ENCODE results near the gene CSRNP2.
A peak's percentile ranks its signal among the peaks of the same experiment; 100 is the strongest.

DNA sequence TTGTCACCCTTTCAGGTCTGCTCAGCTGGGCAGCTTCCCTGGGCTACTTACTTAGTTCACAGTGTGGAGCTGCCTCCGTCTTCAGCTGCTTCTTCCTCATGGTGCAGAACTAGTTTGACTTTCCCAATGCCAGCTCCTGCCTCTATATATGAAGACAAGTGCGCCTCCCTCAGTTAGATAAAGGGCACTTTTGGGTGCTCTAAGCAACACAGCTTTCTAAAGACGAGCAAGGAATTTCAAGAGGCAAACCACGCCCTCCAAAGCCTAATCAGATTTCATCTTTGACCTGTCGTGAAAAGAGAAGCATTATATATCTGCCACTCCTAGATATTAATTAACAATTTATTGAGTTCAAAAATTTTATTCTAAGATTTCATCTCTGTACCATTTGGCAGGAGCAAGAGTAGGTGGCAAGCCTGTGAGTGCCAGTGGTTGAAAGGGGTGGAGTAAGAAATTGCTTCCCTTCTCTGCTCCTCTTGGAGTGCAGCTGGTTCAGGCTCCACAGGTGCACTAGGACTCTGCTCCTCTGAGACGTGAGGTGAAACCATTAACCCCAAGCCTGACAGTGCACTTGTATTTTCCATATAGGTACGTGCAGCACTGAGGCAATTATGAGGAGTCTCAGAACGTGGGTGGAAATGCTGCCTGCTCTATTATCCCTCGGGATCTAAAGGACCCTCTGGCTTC is 55.1 kb downstream of the CSRNP2 start:
- TF ChIP-seq, protein P1, sequence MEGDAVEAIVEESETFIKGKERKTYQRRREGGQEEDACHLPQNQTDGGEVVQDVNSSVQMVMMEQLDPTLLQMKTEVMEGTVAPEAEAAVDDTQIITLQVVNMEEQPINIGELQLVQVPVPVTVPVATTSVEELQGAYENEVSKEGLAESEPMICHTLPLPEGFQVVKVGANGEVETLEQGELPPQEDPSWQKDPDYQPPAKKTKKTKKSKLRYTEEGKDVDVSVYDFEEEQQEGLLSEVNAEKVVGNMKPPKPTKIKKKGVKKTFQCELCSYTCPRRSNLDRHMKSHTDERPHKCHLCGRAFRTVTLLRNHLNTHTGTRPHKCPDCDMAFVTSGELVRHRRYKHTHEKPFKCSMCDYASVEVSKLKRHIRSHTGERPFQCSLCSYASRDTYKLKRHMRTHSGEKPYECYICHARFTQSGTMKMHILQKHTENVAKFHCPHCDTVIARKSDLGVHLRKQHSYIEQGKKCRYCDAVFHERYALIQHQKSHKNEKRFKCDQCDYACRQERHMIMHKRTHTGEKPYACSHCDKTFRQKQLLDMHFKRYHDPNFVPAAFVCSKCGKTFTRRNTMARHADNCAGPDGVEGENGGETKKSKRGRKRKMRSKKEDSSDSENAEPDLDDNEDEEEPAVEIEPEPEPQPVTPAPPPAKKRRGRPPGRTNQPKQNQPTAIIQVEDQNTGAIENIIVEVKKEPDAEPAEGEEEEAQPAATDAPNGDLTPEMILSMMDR (IDR thresholded peaks at IDR 0.05), result peak in 1 of 4 experiments; percentile 20
- TF ChIP-seq POLR2A (IDR thresholded peaks at IDR 0.05), result no peak
